Measurements from ENCODE around the gene STIM2.

STIM2 gene

GRCh38 chr4:27048429-27049238 is 188.0 kb downstream of the STIM2 start:
- DNase-seq, result no peak

GRCh38 chr4:27049239-27049829 is 188.7 kb downstream of the STIM2 start:
- no peak for DNase-seq

DNA sequence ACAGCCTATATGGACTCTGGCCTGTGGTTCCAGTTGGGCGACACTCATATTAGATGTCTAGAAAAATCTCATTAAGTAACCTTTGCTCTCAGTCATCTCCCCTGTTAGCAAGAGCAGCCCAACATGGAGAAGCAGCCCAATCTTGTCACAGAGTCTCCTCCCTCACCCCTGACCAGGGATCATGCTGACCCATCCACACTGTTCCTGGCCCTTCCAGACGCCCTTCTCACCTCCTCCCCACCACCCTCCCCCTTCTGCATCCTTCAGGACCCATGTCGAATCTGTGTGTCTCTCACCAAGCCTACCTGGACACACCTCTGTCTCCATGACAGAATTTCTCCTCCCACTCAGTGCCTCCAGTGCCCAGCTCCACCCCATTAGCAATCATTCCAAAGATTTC is 190.1 kb downstream of the STIM2 start:
- no peak for DNase-seq

DNA sequence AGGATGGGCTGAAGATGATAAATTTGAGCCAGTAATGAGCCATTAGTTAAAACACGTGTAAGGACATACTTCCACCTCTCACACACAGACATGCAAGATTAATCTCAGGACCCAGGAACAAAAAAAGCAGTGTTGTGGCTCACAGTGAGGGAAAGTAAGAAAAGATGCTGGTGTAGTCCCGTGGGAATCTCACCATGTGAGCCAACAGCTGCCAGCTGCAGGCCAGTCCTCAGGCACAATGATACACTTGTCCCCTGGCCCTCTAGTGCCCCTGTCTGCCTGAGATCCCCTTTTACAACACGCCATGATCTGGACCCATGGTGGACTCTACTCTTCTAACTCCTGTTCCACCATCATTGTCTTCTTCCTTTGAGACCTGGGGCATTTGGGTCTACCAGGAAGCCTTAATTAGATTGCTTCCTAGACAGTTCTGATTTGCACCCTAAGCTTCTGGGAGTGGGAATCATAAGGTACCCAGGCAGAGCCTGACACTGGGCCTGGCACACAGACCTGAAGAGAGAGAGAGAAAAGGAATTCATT is 194.7 kb downstream of the STIM2 start:
- no peak for DNase-seq

DNA sequence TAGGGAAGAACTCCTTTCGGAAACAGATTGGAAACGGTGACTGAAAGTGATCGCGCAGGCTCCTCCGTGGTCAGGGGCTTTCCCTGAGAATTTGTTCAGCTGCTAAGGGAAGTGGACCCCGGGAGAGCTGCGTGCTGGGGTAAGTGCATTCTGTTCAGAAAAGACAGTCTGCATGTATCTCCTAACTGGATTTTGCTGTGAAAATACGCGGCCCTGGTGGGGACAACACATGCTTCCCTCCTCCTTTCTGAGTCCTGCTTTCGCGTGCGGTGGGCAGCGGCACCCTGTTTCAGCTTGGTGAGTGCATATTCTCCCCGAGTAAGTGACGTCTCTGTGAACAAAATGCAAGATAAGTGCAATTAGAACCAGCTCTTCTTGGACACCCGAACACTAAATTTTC is 195.6 kb downstream of the STIM2 start:
- no peak for DNase-seq

DNA sequence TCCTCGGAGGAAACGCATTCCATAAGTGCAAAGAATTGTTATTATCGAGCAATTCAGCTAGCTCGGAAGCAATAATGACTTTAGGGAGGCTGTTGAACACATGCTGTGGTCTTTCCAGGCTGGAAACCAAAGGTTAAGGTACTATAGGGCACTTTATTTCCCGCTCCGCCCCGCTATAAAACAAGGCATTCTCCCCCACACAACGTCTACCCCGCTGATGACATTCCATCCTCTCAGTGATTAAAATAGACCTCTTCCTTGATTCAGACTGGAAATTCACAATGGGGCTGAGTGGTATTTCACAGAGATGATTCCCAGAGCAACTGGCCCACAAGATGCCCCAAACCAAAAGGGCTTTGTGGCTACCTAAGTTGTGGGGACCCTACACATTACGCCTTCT is 196.4 kb downstream of the STIM2 start:
- no peak for DNase-seq

DNA sequence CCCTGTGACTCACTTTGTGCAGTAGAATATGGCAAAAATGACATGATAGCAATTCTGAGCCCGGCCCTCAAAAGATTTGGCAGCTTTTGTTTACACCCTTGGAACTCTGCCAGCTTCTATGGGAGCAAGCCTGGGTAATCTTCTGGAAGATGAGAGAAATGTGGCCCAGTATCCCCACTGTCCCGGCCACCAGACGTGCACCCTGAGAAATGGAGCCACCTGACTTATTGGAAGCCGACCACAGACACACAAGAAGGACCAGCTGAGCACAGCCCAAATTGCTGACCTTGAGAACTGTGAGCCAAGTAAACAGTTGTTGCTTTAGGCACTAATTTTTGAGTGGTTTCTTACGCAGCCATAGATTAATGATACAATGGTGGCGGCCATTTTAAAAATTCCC is 197.0 kb downstream of the STIM2 start:
- no peak for DNase-seq

GRCh38 chr4:27058819-27059406 is 198.3 kb downstream of the STIM2 start:
- DNase-seq, result no peak

- no peak for DNase-seq
Observed at GRCh38 chr4:27059446-27059845, 198.8 kb downstream of the STIM2 start.

DNA sequence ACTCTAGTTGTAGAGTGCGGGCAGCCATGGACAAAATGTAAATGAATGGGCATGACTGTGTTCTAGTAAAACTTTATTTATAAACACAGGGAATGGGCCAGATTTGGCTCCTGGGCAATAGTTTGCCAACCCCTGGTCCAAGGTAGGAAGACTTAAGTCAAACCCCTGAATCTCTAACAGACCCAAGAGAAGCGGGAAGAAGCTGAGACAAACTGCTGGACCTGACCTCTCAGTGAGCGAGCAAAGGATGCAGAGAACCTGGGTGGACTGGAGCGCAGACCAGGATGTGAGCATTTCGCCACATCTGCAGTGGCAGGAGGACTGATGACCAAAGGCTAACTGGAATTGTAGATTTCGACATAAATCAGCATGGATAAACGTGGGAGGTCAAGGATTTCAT is 201.6 kb downstream of the STIM2 start:
- no peak for DNase-seq

DNA sequence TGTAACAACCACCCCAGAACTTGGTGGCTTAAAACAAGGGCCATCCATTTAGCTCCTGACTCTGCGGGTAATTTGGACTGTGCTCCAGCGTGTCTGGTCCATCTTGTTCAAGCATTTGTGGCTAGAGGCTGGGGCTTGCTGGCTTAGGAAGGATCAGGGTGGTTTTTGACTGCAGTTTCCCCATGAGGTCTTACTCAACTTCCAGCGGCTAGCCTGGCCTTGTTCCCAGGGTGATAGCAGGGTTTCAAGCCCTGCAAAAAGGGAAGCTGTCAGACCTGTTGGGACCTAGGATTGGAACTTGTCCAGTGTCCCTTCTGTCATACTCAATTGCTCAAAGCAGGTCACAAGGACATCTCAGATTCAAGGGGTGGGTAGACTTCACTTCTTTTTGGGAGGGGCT is 205.9 kb downstream of the STIM2 start:
- DNase-seq, result no peak

DNA sequence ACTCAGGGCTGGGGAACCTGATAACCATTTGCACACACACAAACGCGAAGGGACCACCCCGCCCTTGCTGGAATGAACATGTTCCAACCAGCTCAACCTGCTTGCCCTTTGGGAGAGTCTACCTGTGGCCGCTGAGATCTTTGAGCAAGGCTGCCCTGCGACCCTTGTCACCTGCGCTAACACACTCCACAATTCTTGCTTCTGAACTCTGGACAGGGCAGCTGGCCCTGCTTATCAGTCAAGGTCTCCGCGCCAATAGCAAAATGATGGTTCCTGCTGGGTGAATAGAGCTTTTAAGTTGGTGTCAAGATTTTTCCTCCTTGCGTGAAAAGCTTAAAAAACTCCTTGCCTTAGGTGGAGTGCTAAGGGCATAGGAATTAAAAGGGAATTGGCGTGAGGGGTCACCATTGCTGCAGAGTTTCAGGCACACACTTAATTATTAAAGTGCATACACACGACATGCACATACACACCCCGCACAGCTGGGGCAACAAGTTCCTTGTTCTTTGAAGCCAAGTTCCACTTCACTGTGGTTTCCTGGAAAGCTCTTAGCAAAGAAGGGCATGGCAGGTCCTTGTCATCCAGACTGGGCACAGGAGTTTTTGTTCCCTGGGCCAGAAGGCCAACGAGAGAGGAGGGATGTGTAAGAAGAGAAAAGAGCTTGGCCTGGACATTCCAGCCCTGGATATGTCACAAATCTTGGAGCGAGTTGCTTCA is 207.7 kb downstream of the STIM2 start:
- DNase-seq, result no peak
